H9 (cell line): ENCODE data around the gene C1QTNF3. TPM values are rescaled to one million over a fixed set of nuclear protein-coding genes. Genes with fewer than 3 reads are reported as not detected.

Source experiments
- DNase-seq: peaks from one replicate; pipeline ENCODE4 v3.0.0-alpha.2; 2017
- H2AFZ ChIP-seq: one replicate; pipeline ENCODE4 v1.6.1; 2013; ENCODE audit warnings: mild to moderate bottlenecking, low read length, control low read depth, moderate library complexity
- H2AK5ac ChIP-seq: 2 replicates; pipeline ENCODE4 v1.6.1; 2013; ENCODE audit warnings: low read length, control low read depth, mixed read lengths; ENCODE audit not compliant: insufficient read length
- H2BK120ac ChIP-seq: one replicate; pipeline ENCODE4 v1.6.1; 2013; ENCODE audit warnings: low read depth, mild to moderate bottlenecking, low read length, control low read depth, inconsistent platforms; ENCODE audit not compliant: poor library complexity, severe bottlenecking
- H2BK12ac ChIP-seq: 2 replicates; pipeline ENCODE4 v1.6.1; 2013; ENCODE audit warnings: low read length, control low read depth, mixed read lengths, low read depth; ENCODE audit not compliant: insufficient read length
- H2BK15ac ChIP-seq: 2 replicates; pipeline ENCODE4 v1.6.1; 2013; ENCODE audit warnings: low read depth, low read length, control low read depth
- H2BK20ac ChIP-seq: one replicate; pipeline ENCODE4 v1.6.1; 2013; ENCODE audit warnings: low read depth, mild to moderate bottlenecking, low read length, control low read depth, inconsistent platforms; ENCODE audit not compliant: poor library complexity, severe bottlenecking
- H2BK5ac ChIP-seq: 2 replicates; pipeline ENCODE4 v1.6.1; 2013; ENCODE audit warnings: low read length, control low read depth, mixed read lengths; ENCODE audit not compliant: insufficient read length
- H3K14ac ChIP-seq: 2 replicates; pipeline ENCODE4 v1.6.1; 2013; ENCODE audit warnings: low read length, control low read depth; ENCODE audit not compliant: insufficient read depth
- H3K18ac ChIP-seq: 2 replicates; pipeline ENCODE4 v1.6.1; 2013; ENCODE audit warnings: low read depth, mild to moderate bottlenecking, mixed read lengths, low read length, control low read depth; ENCODE audit not compliant: insufficient read length
- H3K23ac ChIP-seq: 2 replicates; pipeline ENCODE4 v1.6.1; 2013; ENCODE audit warnings: low read length, control low read depth, mixed read lengths, low read depth; ENCODE audit not compliant: insufficient read length
- H3K23me2 ChIP-seq: 2 replicates; pipeline ENCODE4 v1.6.1; 2013; ENCODE audit warnings: low read depth, mild to moderate bottlenecking, mixed read lengths, low read length, control low read depth; ENCODE audit not compliant: insufficient read length, poor library complexity, severe bottlenecking
- H3K27ac ChIP-seq: 2 replicates; pipeline ENCODE4 v1.5.1; 2013; ENCODE audit warnings: low read length, control low read depth, mixed read lengths, low read depth; ENCODE audit not compliant: insufficient read length
- H3K27me3 ChIP-seq: 2 replicates; pipeline ENCODE4 v1.6.1; 2013; ENCODE audit warnings: low read length, control low read depth, inconsistent platforms; ENCODE audit not compliant: insufficient read depth
- H3K4ac ChIP-seq: 2 replicates; pipeline ENCODE4 v1.6.1; 2013; ENCODE audit warnings: low read depth, mild to moderate bottlenecking, control low read depth, inconsistent platforms, low read length, moderate library complexity
- H3K4me1 ChIP-seq: 2 replicates; pipeline ENCODE4 v1.6.1; 2013; ENCODE audit warnings: low read length, control low read depth, inconsistent platforms; ENCODE audit not compliant: insufficient read depth
- H3K4me2 ChIP-seq: 2 replicates; pipeline ENCODE4 v1.6.1; 2013; ENCODE audit warnings: low read length, control low read depth, mixed read lengths; ENCODE audit not compliant: insufficient read length, insufficient read depth
- H3K56ac ChIP-seq: 2 replicates; pipeline ENCODE4 v1.6.1; 2013; ENCODE audit warnings: low read depth, mild to moderate bottlenecking, mixed read lengths, low read length, control low read depth; ENCODE audit not compliant: insufficient read length
- H3K79me1 ChIP-seq: 2 replicates; pipeline ENCODE4 v1.6.1; 2013; ENCODE audit warnings: low read depth, mild to moderate bottlenecking, moderate library complexity, low read length, control low read depth, inconsistent platforms; ENCODE audit not compliant: insufficient read depth, poor library complexity, severe bottlenecking
- H3K79me2 ChIP-seq: 2 replicates; pipeline ENCODE4 v1.6.1; 2013; ENCODE audit warnings: low read length, control low read depth, inconsistent platforms; ENCODE audit not compliant: insufficient read depth
- H3K9ac ChIP-seq: 2 replicates; pipeline ENCODE4 v1.6.1; 2013; ENCODE audit warnings: low read length, control low read depth, mixed read lengths; ENCODE audit not compliant: insufficient read length; ENCODE audit errors: extremely low read depth
- H3K9me3 ChIP-seq: one replicate; pipeline ENCODE4 v1.6.1; 2013; ENCODE audit warnings: low read depth, low read length, inconsistent platforms; ENCODE audit not compliant: control insufficient read depth
- H3T11ph ChIP-seq: one replicate; pipeline ENCODE4 v1.6.1; 2013; ENCODE audit warnings: mild to moderate bottlenecking, low read length, control low read depth, inconsistent platforms
- H4K20me1 ChIP-seq: one replicate; pipeline ENCODE4 v1.6.1; 2013; ENCODE audit not compliant: control insufficient read depth, insufficient read length, insufficient read depth
- H4K5ac ChIP-seq: 2 replicates; pipeline ENCODE4 v1.6.1; 2013; ENCODE audit warnings: low read depth, mild to moderate bottlenecking, mixed read lengths, low read length, control low read depth; ENCODE audit not compliant: insufficient read length
- H4K8ac ChIP-seq: replicated peaks from 2 replicates; pipeline ENCODE4 v1.6.1; 2013; ENCODE audit warnings: low read length, control low read depth, mixed read lengths, low read depth; ENCODE audit not compliant: insufficient read length
- H4K91ac ChIP-seq: 2 replicates; pipeline ENCODE4 v1.6.1; 2013; ENCODE audit warnings: low read depth, mild to moderate bottlenecking, moderate library complexity, mixed read lengths, low read length, control low read depth; ENCODE audit not compliant: insufficient read length
- H3K27ac Mint-ChIP-seq, 3 experiments: 2 replicates in 2 of 3; 3 replicates in 1 of 3; pipeline ENCODE4 v1.8.0; 2020 to 2021; ENCODE audit warnings: mixed read lengths in 3 of 3, mild to moderate bottlenecking in 1 of 3, moderate library complexity in 1 of 3
- H3K27me3 Mint-ChIP-seq: 2 replicates; pipeline ENCODE4 v1.8.0; 2021; ENCODE audit warnings: low read depth, mild to moderate bottlenecking, moderate library complexity, mixed read lengths
- H3K36me3 Mint-ChIP-seq, 3 experiments: 2 replicates in 2 of 3; 3 replicates in 1 of 3; pipeline ENCODE4 v1.8.0; 2020 to 2021; ENCODE audit warnings: low read depth in 3 of 3, mixed read lengths in 3 of 3; ENCODE audit not compliant: insufficient read depth in 1 of 3
- H3K4me1 Mint-ChIP-seq, 2 experiments: 2 replicates each; pipeline ENCODE4 v1.8.0; 2020; ENCODE audit warnings: mixed read lengths in 2 of 2
- H3K4me3 Mint-ChIP-seq, 2 experiments: 2 replicates in 1 of 2; 3 replicates in 1 of 2; pipeline ENCODE4 v1.8.0; 2020 to 2021; ENCODE audit warnings: mild to moderate bottlenecking in 2 of 2, mixed read lengths in 2 of 2, moderate library complexity in 1 of 2
- H3K9me3 Mint-ChIP-seq, 2 experiments: 2 replicates in 1 of 2; 3 replicates in 1 of 2; pipeline ENCODE4 v1.8.0; 2020; ENCODE audit warnings: mild to moderate bottlenecking in 2 of 2, mixed read lengths in 2 of 2, moderate library complexity in 1 of 2
- CTCF ChIP-seq: fragments of 200-600 bp; sonication (generic); conservative IDR thresholded peaks from 3 replicates; pipeline ENCODE4 v1.8.0; 2021; ENCODE audit warnings: antibody characterized with exemption, mild to moderate bottlenecking
- total RNA-seq: library from RNA; stranded (reverse); gene quantifications from 2 replicates; pipeline ENCODE4 v1.2.1, GENCODE V29; 2021

C1QTNF3 gene
- total RNA-seq, 1 experiment from 2014 or later, result 1.1 TPM

GRCh38 chr5:34047774-34048572 is 5.0 kb upstream of the C1QTNF3 start:
- Histone ChIP-seq H2AFZ (no peak overlapping the region), H2BK5ac (no peak overlapping the region), H4K20me1 (no peaks in the 10 kb centered on the region), H3K23me2 (no peaks in the 10 kb centered on the region), H2BK120ac (no peak overlapping the region), H3K18ac (no peak overlapping the region), H3K79me2 (no peaks in the 10 kb centered on the region), H3K9me3 (no peaks in the 10 kb centered on the region), H4K8ac (no peak overlapping the region), H3K4ac (no peak overlapping the region), H2BK20ac (no peak overlapping the region), H2BK12ac (no peak overlapping the region), H3K9ac (no peak overlapping the region), H3T11ph (no peak overlapping the region), H3K4me1 (no peaks in the 10 kb centered on the region), H4K91ac (no peak overlapping the region), H2BK15ac (no peak overlapping the region), H2AK5ac (no peak overlapping the region), H3K27me3 (no peaks in the 10 kb centered on the region), H3K56ac (no peak overlapping the region), H3K79me1 (no peaks in the 10 kb centered on the region), H3K23ac (no peak overlapping the region), H4K5ac (no peak overlapping the region), H3K14ac (no peak overlapping the region), H3K4me2 (no peak overlapping the region), H3K27ac (no peak overlapping the region)
- no peak overlapping the region; a peak in 1 of 7 replicates for H3K27ac Mint-ChIP-seq
- no peak overlapping the region for H3K4me3 Mint-ChIP-seq
- peaks cover 0 to 11% (median 0%) of the 10 kb centered on the region in 3 experiments; a peak in 2 of 7 replicates for H3K36me3 Mint-ChIP-seq
- no peaks in the 10 kb centered on the region for H3K9me3 Mint-ChIP-seq
- no peaks in the 10 kb centered on the region for H3K27me3 Mint-ChIP-seq
- H3K4me1 Mint-ChIP-seq, result peaks cover 4% of the 10 kb centered on the region in 2 experiments; a peak in 3 of 4 replicates
- DNase-seq, result no peak
- TF ChIP-seq CTCF, result no peak
